GM23248 (cell line): ENCODE results near the gene OR5H14. TPM values are rescaled to one million over a fixed set of nuclear protein-coding genes. Genes with fewer than 3 reads are reported as not detected.

Experiments
- DNase-seq: peaks from one replicate; pipeline ENCODE4 v3.0.0-alpha.2; 2015
- H2AFZ ChIP-seq: fragments of 200-600 bp; sonication (generic); 2 replicates; pipeline ENCODE4 v1.6.1; 2016; ENCODE audit warnings: antibody characterized with exemption
- H3F3A ChIP-seq: fragments of 200-600 bp; sonication (generic); 2 replicates; pipeline ENCODE4 v1.6.1; 2016; ENCODE audit warnings: mild to moderate bottlenecking, antibody characterized with exemption, mixed run types; ENCODE audit not compliant: insufficient read depth
- H3K27ac ChIP-seq: fragments of 200-600 bp; sonication (generic); 2 replicates; pipeline ENCODE4 v1.5.1; 2016; ENCODE audit warnings: mild to moderate bottlenecking
- H3K27me3 ChIP-seq: fragments of 200-600 bp; sonication (generic); replicated peaks from 2 replicates; pipeline ENCODE4 v1.6.1; 2016; ENCODE audit warnings: mild to moderate bottlenecking; ENCODE audit not compliant: insufficient read depth
- H3K36me3 ChIP-seq: fragments of 200-600 bp; sonication (generic); 2 replicates; pipeline ENCODE4 v1.6.1; 2016; ENCODE audit warnings: low read depth, mild to moderate bottlenecking
- H3K4me1 ChIP-seq: fragments of 200-600 bp; sonication (generic); 2 replicates; pipeline ENCODE4 v1.6.1; 2016; ENCODE audit warnings: mild to moderate bottlenecking; ENCODE audit not compliant: insufficient read depth
- H3K4me2 ChIP-seq: fragments of 200-600 bp; sonication (generic); one replicate; pipeline ENCODE4 v1.6.1; 2016; ENCODE audit warnings: mild to moderate bottlenecking; ENCODE audit not compliant: unreplicated experiment
- H3K4me3 ChIP-seq: fragments of 200-600 bp; sonication (generic); 2 replicates; pipeline ENCODE4 v1.5.1; 2016; ENCODE audit warnings: mild to moderate bottlenecking
- H3K79me2 ChIP-seq: fragments of 200-600 bp; sonication (generic); 2 replicates; pipeline ENCODE4 v1.6.1; 2016; ENCODE audit warnings: mild to moderate bottlenecking; ENCODE audit not compliant: insufficient read depth
- H3K9ac ChIP-seq: fragments of 200-600 bp; sonication (generic); 2 replicates; pipeline ENCODE4 v1.6.1; 2016; ENCODE audit warnings: mild to moderate bottlenecking
- H3K9me2 ChIP-seq: fragments of 200-600 bp; sonication (generic); 2 replicates; pipeline ENCODE4 v1.6.1; 2016; ENCODE audit warnings: mixed run types, mild to moderate bottlenecking, moderate library complexity; ENCODE audit not compliant: insufficient read depth
- H3K9me3 ChIP-seq: fragments of 200-600 bp; sonication (generic); one replicate; pipeline ENCODE4 v1.6.1; 2017; ENCODE audit warnings: low read depth
- H4K20me1 ChIP-seq: fragments of 200-600 bp; sonication (generic); 2 replicates; pipeline ENCODE4 v1.6.0; 2016; ENCODE audit not compliant: insufficient read depth
- EZH2 ChIP-seq: fragments of 200-600 bp; sonication (generic); IDR thresholded peaks from 2 replicates; pipeline ENCODE4 v1.6.1; 2018; ENCODE audit warnings: antibody characterized with exemption, mild to moderate bottlenecking; ENCODE audit not compliant: insufficient read depth, poor library complexity, severe bottlenecking
- EZH2phosphoT487 ChIP-seq: fragments of 200-600 bp; sonication (generic); IDR thresholded peaks from 2 replicates; pipeline ENCODE4 v1.6.1; 2018; ENCODE audit warnings: antibody characterized with exemption, moderate library complexity, mild to moderate bottlenecking, low read depth; ENCODE audit not compliant: insufficient read depth
- WGBS, 2 experiments: methylation state at CpG; one replicate each; pipeline ENCODE4 v1.1.6; 2015 to 2017; ENCODE audit warnings: low lambda C conversion rate in 2 of 2, low coverage in 1 of 2; ENCODE audit errors: missing lambda C conversion rate in 2 of 2; 5-methylcytosine and 5-hydroxymethylcytosine counted together
- in situ Hi-C: fragments of 300-500 bp; cut with MboI; formaldehyde crosslinking; loops from 2 replicates; pipeline ENCODE4 v1.15.0; 2020
- polyA plus RNA-seq: library from polyadenylated mRNA; unstranded; fragments of >200 nt; fragmentation: Nextera tagmentation; extraction: Ambion mirVana; gene quantifications from 2 replicates; pipeline ENCODE4 v1.2.1, GENCODE V29; 2016
- total RNA-seq: library from RNA; depleted of rRNA; stranded (reverse); fragments of >200 nt; shearing (Covaris generic); gene quantifications from 2 replicates; pipeline ENCODE4 v1.2.3, GENCODE V29; 2014

The OR5H14 gene
- total and polyA plus RNA-seq, 2 experiments from 2014 or later = not detected

- no peak for DNase-seq
- no peak for TF ChIP-seq EZH2phosphoT487
- no peak for TF ChIP-seq EZH2
- no peak overlapping the region for H3K4me2 ChIP-seq
- WGBS, 2 experiments = 0 to 4% methylated on average over 1 of the region's 1 CpG
- H2AFZ ChIP-seq = no peak overlapping the region
- no peak overlapping the region for H3K9ac ChIP-seq
- no peaks in the 10 kb centered on the region for H3K27me3 ChIP-seq
- no peaks in the 10 kb centered on the region for H3K9me2 ChIP-seq
- H3K9me3 ChIP-seq = no peaks in the 10 kb centered on the region
- no peak overlapping the region for H3K4me3 ChIP-seq
- no peak overlapping the region for H3K27ac ChIP-seq
- no peaks in the 10 kb centered on the region for H3K4me1 ChIP-seq
- in situ Hi-C loops = no loop called here
- H4K20me1 ChIP-seq = no peaks in the 10 kb centered on the region
- no peaks in the 10 kb centered on the region for H3K36me3 ChIP-seq
- H3F3A ChIP-seq = no peaks in the 10 kb centered on the region
- no peaks in the 10 kb centered on the region for H3K79me2 ChIP-seq
Measured at GRCh38 chr3:98171071-98171470, 23.8 kb downstream of the OR5H14 start.

DNA sequence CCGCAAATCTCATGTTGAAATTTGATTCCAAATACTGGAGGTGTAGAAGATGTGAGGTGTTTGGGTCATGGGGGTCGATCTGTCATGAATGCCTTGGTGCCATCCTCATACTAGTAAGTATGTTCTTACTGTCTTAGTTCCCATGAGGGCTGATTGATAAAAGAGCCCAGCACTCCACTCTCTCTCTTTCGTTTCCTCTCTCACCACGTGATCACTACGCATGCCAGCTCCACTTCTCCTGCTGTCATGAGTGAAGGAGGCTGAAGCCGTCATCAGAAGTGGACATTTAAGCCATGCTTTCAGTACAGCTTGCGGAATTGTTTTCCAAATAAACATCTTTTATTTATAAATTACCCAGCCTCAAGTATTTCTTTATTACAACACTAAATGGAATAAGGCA is 25.3 kb downstream of the OR5H14 start:
- 12 to 20% methylated on average over 7 of the region's 7 CpGs for WGBS, 2 experiments
- Histone ChIP-seq H3K9me2 (no peaks in the 10 kb centered on the region), H3K4me3 (no peak overlapping the region)

DNA sequence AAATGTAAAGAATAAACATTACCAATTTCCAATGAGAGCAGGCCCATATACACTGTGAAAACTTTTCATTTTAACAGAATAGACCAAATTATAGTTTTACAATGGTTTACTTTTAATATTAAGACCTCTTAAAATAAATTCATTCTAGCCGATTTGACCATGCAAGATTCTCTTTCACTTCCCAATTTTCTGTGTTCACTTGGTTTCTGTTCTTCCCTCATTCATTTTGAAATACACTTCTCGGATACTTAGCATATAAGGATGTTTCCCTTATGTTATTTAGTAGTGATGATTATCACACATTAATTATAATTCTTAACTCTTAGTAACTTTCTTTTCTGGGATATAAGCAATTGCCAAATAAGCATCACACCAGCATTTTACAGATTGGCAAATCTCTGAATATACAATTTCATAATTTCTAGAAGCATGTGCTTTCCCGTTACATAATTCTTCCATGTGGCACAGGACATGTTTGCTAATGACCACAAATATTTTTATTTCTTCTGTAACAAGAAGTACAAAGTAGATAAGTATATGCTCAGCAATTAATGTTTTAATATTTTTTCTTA is 33.1 kb downstream of the OR5H14 start:
- H3K9me2 ChIP-seq = no peaks in the 10 kb centered on the region
- no peaks in the 10 kb centered on the region for H3F3A ChIP-seq
- no peak overlapping the region for H3K27ac ChIP-seq
- H4K20me1 ChIP-seq = no peaks in the 10 kb centered on the region
- no peaks in the 10 kb centered on the region for H3K36me3 ChIP-seq
- H3K4me1 ChIP-seq = no peaks in the 10 kb centered on the region
- no peak for TF ChIP-seq EZH2phosphoT487
- no peak for TF ChIP-seq EZH2
- no peak overlapping the region for H3K4me3 ChIP-seq
- H3K79me2 ChIP-seq = no peaks in the 10 kb centered on the region
- H3K4me2 ChIP-seq = no peak overlapping the region
- H3K9me3 ChIP-seq = no peaks in the 10 kb centered on the region
- H2AFZ ChIP-seq = no peak overlapping the region
- H3K9ac ChIP-seq = no peak overlapping the region
- no peaks in the 10 kb centered on the region for H3K27me3 ChIP-seq
- no peak for DNase-seq
- WGBS, 2 experiments = 19 to 26% methylated on average over 3 of the region's 3 CpGs
- in situ Hi-C loops = no loop called here

More for the DNA sequence above, 25.3 kb downstream of the OR5H14 start:
- Histone ChIP-seq H3F3A (no peaks in the 10 kb centered on the region), H3K27ac (no peak overlapping the region), H3K9ac (no peak overlapping the region), H3K4me1 (no peaks in the 10 kb centered on the region), H3K27me3 (no peaks in the 10 kb centered on the region), H3K9me3 (no peaks in the 10 kb centered on the region), H4K20me1 (no peaks in the 10 kb centered on the region), H3K4me2 (no peak overlapping the region), H3K36me3 (no peaks in the 10 kb centered on the region), H2AFZ (no peak overlapping the region), H3K79me2 (no peaks in the 10 kb centered on the region)
- DNase-seq = no peak
- TF ChIP-seq EZH2phosphoT487 = no peak
- no peak for TF ChIP-seq EZH2
- in situ Hi-C loops = no loop called here

DNA sequence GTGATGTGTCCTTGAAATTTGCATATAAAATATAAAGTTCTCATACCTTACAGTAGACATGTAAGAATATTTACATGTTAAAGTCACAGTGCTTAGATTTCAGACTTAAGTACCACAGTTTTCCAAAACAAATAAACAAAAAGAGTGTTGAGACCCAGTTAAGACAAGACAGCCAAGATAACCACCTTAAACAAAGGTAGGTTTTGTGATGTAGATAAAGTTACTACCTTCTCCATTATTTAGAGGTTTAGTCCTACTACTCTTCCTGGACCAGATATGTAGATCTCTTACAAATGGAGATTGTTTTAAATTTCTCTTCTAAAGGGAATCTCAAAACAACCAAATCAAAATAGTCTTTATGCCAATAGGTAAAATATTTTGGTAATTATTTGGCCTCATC is 34.9 kb downstream of the OR5H14 start:
- no peaks in the 10 kb centered on the region for H3K4me1 ChIP-seq
- no peaks in the 10 kb centered on the region for H3K27me3 ChIP-seq
- no peak overlapping the region for H3K4me2 ChIP-seq
- H3K9me2 ChIP-seq = no peaks in the 10 kb centered on the region
- DNase-seq = no peak
- no peaks in the 10 kb centered on the region for H4K20me1 ChIP-seq
- TF ChIP-seq EZH2 = no peak
- no peak for TF ChIP-seq EZH2phosphoT487
- no peaks in the 10 kb centered on the region for H3K36me3 ChIP-seq
- H3F3A ChIP-seq = no peaks in the 10 kb centered on the region
- in situ Hi-C loops = no loop called here
- H3K27ac ChIP-seq = no peak overlapping the region
- no peaks in the 10 kb centered on the region for H3K79me2 ChIP-seq
- H3K9ac ChIP-seq = no peak overlapping the region
- no peak overlapping the region for H2AFZ ChIP-seq
- H3K9me3 ChIP-seq = no peaks in the 10 kb centered on the region
- no peak overlapping the region for H3K4me3 ChIP-seq

DNA sequence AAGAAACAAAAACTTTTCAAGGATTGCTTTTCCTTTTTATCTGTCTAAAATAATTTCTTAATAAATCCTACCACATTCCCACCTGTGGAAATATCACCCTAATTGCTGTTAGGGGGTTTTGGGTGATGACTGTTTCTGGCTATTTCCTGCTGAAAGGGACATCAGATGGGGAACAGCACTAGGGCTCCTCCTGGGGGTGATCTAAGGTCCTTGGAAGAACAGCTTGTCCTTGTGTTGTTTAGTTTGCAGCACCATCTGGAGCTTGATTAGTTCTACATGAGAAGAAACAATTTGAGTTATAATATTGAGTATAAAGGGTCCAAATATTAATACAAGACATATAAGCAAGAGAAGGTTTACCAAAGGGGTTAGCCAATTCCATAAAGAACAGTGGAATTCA is 37.9 kb downstream of the OR5H14 start:
- Histone ChIP-seq H3K9me3 (no peaks in the 10 kb centered on the region), H3K27me3 (no peaks in the 10 kb centered on the region), H3F3A (no peaks in the 10 kb centered on the region), H3K27ac (no peak overlapping the region), H3K4me3 (no peak overlapping the region), H3K36me3 (no peaks in the 10 kb centered on the region), H3K4me2 (no peak overlapping the region), H3K9ac (no peak overlapping the region), H4K20me1 (no peaks in the 10 kb centered on the region), H3K4me1 (no peaks in the 10 kb centered on the region), H3K9me2 (no peaks in the 10 kb centered on the region), H2AFZ (no peak overlapping the region), H3K79me2 (no peaks in the 10 kb centered on the region)
- TF ChIP-seq EZH2 (no peak), EZH2phosphoT487 (no peak)
- peak; percentile 0 for DNase-seq
- in situ Hi-C loops = no loop called here
